ENCODE results near the gene PKD1.
"Not testable (repeated sequence)": the region's sequence is repeated elsewhere in the genome, so short reads cannot be mapped to it uniquely, and the experiment has no call there.

GRCh38 chr16:2105769-2106168 is 29.9 kb downstream of the PKD1 start:
- not testable (repeated sequence) for TF ChIP-seq CTCF (IDR thresholded peaks at IDR 0.05; ENCODE audit: low read depth, low read length); POLR2A (IDR thresholded peaks at IDR 0.05; ENCODE audit: extremely low read depth, insufficient read length); MYC (IDR thresholded peaks at IDR 0.05; ENCODE audit: low read depth, low read length)

Measured in NB4 (cell line).